Activated CD4-positive, CD25-positive, alpha-beta regulatory T cell treated with anti-CD3 and anti-CD28 coated beads, Interleukin-2, amount 50 U/mL, for 72 hours (primary cell): ENCODE measurements around the gene CASP3.

ENCODE experiments used
- DNase-seq: peaks from one replicate; pipeline ENCODE4 v3.0.0; 2021

CASP3 gene

DNA sequence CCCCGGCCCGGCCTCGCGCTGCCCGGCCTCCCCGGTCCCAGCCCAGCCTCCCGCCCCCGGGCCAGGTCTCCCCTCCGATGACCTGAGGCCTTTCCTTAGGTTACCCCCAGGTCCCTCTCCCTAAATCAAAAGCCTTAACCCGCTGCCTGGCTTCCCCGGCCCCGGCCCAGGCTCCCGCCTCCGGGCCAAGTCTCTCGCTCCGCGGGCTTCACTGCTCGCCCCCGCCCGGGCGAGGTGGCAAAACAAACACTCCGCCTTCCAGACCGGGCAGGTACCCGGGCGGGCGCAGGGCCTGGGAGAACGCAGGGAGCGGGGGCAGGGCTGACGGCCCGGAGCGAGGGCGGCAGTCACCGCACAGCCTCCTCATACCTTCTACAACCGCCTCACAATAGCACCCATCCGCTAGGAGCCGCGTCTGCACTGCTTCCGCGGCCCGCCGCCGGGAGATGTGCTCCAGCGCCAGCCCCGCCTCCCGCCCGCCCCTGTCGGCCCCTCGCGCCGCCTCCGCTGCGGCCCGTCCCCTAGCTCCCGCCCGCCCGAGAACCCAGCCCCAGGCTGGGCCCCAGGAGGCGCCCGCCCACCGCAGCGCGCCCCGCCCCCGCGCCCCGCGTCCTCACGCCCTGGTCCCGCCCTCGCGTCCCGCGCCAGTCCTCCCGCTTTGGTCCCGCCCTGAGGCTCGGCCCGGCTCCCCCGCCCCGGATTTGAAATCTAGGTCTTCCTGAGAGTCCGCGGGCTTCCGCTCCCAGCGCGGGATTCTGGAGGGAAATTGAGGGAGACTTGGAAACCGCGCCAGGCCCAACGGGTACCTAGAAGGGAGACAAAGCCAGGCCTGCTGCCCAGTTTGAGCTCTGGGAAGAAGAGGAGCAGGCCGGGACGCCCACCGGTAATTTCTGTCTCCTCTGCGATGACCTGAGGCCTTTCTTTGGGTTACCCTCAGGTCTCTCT lies at the start of gene CASP3, which contains the start of gene PRIMPOL:
TSS of gene CASP3 (minus strand) at position 422 of the 945 bp plus-strand sequence. CDS start 10,994 bp downstream, outside the sequence.
TSS of gene PRIMPOL (plus strand) at position 713 of the 945 bp plus-strand sequence. CDS start 7,403 bp downstream, outside the sequence.
- DNase-seq = peak; percentile 98

GRCh38 chr4:184697956-184698355 lies 48.7 kb upstream of the CASP3 start:
- no peak for DNase-seq

- DNase-seq = no peak
Measured at GRCh38 chr4:184695178-184695896, 46.1 kb upstream of the CASP3 start.

- DNase-seq = no peak
Measured at GRCh38 chr4:184694412-184694956, 45.2 kb upstream of the CASP3 start.

DNA sequence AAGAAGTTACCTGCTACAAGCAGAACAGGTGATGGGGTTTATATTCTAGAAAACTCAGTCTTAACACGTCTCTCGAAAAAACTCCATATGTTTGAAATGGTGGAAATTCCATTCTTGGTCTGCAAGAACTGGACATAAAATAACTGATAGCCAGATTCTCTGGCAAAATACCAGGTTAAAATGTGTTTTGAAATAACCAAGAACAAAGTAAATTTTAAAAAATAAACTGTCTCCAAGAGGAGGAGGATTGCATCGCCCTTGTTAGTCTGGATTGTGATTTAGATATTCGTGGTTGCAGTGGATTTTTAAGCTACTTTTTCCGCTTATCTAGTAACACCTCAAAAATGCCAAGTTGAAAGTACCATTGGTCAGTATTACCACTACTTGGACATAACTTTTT lies 43.8 kb upstream of the CASP3 start:
- no peak for DNase-seq

GRCh38 chr4:184689681-184690080 lies 40.4 kb upstream of the CASP3 start:
- no peak for DNase-seq

DNA sequence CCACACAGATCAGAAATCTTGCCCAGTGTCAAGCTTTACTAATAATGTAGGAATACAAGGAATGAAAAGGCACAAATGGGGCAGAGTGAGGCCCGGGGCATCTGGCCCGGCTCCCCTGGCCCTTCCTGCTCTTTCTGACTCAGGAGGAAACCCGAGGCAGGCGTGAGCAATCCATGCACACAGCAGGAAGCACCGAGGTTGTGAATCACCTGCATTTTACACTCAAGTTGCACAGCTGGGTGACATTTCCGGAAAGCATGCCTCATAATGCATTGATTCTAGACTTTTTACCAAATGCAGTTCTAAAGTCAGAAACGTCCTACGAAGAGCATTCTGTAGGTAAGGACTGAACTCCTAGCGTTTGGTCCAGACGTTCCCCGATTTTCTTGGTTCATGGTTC lies 39.2 kb upstream of the CASP3 start:
- no peak for DNase-seq

DNA sequence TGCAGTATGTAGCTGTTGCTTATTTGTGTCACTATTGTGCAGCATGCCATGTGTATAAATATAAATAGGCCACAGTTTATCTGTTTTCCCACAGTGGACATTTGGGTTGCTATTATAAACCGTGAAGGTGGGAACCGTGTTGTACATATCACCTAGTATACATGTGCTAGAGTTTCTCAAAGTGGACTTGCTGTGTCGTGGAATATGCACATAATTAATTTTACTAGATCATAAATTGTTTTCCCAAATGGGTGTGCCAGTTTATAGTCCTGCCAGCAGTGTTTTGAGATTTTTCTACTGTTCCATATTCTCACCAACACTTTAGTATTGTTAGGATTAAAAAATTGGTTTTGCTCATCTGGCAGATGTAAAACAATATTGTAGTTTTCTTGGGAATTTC lies 38.8 kb upstream of the CASP3 start:
- no peak for DNase-seq

GRCh38 chr4:184684491-184685189 lies 35.4 kb upstream of the CASP3 start:
- no peak for DNase-seq

- DNase-seq = no peak
Measured at GRCh38 chr4:184681916-184682315, 32.7 kb upstream of the CASP3 start.

DNA sequence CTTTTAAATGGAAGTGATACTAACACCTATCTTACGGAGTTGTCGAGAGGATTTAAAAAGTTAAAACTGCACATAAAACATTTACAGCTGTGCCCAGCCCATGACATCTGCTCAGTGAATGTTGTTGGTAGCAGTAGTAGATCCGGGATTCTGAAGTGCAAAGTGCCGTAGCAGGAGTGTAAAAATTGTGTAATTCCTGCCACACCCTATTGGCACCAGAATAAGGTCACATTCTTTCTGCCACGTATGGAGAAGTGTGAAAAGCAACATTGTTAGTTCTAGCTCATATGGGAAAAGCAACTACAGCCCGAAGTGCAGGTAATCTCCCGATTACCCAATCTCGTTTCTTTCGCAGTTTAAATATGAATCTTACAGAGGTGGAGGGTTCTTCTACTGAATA lies 31.5 kb upstream of the CASP3 start:
- no peak for DNase-seq

DNA sequence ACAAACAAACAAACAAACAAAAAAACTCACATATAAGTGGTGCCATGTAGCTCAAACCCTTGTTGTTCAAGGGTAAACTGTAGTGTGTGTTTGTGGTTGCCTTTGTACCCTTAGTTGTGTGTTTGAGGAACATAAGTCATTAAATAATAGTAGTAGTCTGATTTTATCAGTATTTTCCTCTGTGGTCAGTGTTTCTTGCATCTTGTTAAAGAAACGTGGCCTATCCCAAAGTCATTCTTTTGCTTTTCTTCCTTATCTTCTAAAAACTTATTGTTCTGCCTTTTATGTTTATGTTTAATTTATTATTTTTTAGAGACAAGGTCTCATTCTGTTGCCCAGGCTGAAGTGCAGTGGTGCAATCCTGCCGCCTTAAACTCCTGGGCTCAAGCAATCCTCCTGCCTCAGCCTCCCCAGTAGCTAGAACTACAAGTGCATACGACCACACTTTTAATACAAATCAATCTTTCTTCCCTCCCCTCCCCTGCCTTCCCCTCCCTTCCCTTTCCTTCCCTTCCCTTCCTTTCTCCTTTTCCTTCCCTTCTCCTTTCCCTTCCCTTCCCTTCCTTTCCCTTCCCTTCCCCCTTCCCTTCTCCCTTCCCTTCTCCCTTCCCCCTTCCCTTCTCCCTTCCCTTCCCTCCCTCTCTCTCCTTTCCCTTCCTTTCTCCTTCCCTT lies 26.7 kb upstream of the CASP3 start:
- no peak for DNase-seq

- no peak for DNase-seq
Measured at GRCh38 chr4:184675018-184675417, 25.8 kb upstream of the CASP3 start.

DNA sequence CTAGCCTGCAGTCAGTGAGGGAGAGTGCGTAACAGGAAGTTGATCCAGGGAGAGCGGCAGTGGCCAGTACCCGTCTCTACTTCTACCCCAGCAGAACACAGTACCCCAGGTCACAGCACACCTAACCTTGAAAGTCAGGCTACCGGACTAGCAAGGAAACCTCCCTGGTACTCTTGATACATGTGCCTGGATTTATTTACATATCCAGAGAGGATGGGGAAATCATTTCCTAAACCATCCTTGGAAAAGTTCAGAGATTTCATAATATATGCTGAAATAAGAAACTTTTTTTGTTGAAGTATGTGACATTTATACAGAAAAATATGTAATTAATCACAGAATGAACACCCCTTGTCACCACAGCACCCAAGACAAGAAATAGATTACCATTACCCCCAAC lies 24.8 kb upstream of the CASP3 start:
- no peak for DNase-seq

DNA sequence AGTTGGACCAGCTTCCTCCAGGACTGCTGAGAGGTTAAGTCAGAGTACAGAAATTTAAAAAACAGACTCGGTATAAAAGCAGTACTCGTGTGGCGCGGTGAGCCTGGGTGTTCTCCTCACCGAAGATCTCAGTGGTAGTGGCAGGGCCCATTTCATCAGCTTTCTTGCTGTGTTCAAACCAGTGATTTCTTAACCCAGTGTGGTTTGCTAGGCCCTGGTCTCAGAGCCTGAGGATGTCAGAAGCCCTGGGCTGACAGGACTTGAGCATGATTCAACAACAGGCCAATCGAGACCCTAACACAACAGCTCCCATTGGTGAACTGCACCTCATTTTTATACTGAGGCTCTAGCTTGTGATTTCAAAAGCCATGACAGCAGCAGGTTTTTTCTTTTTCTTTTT lies 23.5 kb upstream of the CASP3 start:
- DNase-seq = no peak

- no peak for DNase-seq
Measured at GRCh38 chr4:184671101-184671500, 21.9 kb upstream of the CASP3 start.

DNA sequence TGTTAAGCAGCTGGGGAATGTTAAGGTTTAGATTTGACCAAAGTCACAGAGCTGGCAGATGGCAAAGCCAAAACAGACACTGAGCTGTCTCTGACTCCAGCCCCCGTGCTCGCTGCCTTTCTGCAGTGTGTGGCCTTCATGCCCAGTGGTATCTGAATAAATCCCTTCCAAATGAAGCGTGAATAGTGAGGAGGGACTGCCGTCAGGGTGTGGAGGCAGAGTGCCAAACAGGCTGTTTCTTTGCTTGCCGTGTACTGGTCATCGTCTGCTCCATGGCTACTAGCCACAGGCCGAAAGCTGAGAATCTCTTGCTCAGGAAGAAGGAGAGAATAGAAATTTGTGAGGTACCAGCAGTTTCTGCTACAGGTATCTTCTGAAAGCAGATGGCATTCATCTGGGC lies 20.0 kb upstream of the CASP3 start:
- no peak for DNase-seq

DNA sequence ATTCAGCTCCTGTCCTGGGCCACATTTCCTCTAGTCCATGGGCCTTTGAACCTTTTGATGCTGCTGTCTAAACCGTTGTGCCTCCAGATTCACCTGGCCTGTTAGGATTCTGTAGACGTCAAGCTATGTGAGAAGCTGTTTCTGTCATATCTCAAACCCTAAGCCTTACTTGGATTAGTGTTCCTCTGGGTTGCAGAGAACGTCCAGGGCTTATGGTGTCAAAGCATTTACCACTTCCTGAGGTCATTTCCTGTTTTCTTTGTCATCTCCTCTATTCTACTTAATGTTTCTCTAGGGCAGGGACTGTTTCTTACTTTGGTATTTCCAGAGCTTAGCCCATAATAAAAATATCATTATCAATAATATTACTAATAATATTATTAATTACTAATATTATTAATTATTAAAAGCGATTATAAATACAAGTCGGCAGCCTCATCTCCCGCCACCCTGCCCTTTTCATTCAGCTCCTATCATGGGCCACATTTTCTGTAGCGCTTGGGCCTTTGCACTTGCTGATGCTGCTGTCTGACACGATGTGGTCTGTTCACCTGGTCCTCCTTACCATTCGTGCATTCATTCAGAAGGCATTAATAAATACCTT lies 19.4 kb upstream of the CASP3 start:
- DNase-seq = no peak

GRCh38 chr4:184668096-184668495 lies 18.8 kb upstream of the CASP3 start:
- DNase-seq = no peak

GRCh38 chr4:184666670-184667069 lies 17.4 kb upstream of the CASP3 start:
- no peak for DNase-seq

GRCh38 chr4:184664445-184665210 lies 15.4 kb upstream of the CASP3 start:
- no peak for DNase-seq
